Liver (tissue), 9 donors: ENCODE results near the gene C11orf68. TPM values are rescaled to one million over a fixed set of nuclear protein-coding genes. Genes with fewer than 3 reads are reported as not detected.

Experiments
- DNase-seq: peaks from one replicate; pipeline ENCODE4 v3.0.0-alpha.2; 2017; ENCODE audit warnings: low spot score
- H3K27ac ChIP-seq, 2 donors: one replicate each; pipeline ENCODE4 v1.7.0; 2013; ENCODE audit warnings: inconsistent platforms in 2 of 2, low read length in 2 of 2, control low read depth in 1 of 2, low read depth in 1 of 2, mild to moderate bottlenecking in 1 of 2
- H3K27me3 ChIP-seq, 4 donors: one replicate each; pipeline versions ENCODE4 v1.6.1 to v1.7.0; 2013; ENCODE audit warnings: low read length in 3 of 4, inconsistent platforms in 1 of 4, mild to moderate bottlenecking in 1 of 4, moderate library complexity in 1 of 4; ENCODE audit not compliant: control insufficient read depth in 4 of 4, insufficient read depth in 4 of 4
- H3K36me3 ChIP-seq, 4 donors: one replicate each; pipeline versions ENCODE4 v1.6.1 to v1.7.0; 2013; ENCODE audit warnings: low read length in 3 of 4, mild to moderate bottlenecking in 3 of 4, low read depth in 1 of 4, moderate library complexity in 1 of 4; ENCODE audit not compliant: control insufficient read depth in 4 of 4, insufficient read depth in 3 of 4
- H3K4me1 ChIP-seq, 4 donors: one replicate each; pipeline versions ENCODE4 v1.6.1 to v1.7.0; 2013; ENCODE audit warnings: low read length in 3 of 4, mild to moderate bottlenecking in 3 of 4, moderate library complexity in 1 of 4; ENCODE audit not compliant: control insufficient read depth in 4 of 4, insufficient read depth in 4 of 4
- H3K4me3 ChIP-seq, 3 donors: one replicate each; pipeline versions ENCODE4 v1.6.1 to v1.7.0; 2013; ENCODE audit warnings: low read length in 3 of 3, control low read depth in 1 of 3, low read depth in 1 of 3, mild to moderate bottlenecking in 1 of 3
- H3K9ac ChIP-seq, 2 donors: one replicate each; pipeline ENCODE4 v1.7.0; 2013; ENCODE audit warnings: low read length in 2 of 2, mild to moderate bottlenecking in 2 of 2, moderate library complexity in 2 of 2, control low read depth in 1 of 2, low read depth in 1 of 2
- H3K9me3 ChIP-seq, 4 donors: one replicate each; pipeline versions ENCODE4 v1.6.1 to v1.7.0; 2013; ENCODE audit warnings: low read length in 3 of 4; ENCODE audit not compliant: control insufficient read depth in 4 of 4
- ATF3 ChIP-seq: IDR thresholded peaks from 2 replicates; pipeline ENCODE4 v1.6.1; 2016; ENCODE audit warnings: antibody characterized with exemption
- CTCF ChIP-seq: fragments of 150-350 bp; IDR thresholded peaks from 2 replicates; pipeline ENCODE4 v1.5.1; 2017; ENCODE audit warnings: improper control_type of control experiment, low read depth, low read length; ENCODE audit not compliant: missing input control
- EGR1 ChIP-seq, 2 donors: IDR thresholded peaks; 2 replicates each; pipeline ENCODE4 v1.6.1; 2016 to 2018; ENCODE audit warnings: antibody characterized with exemption in 2 of 2, low read depth in 2 of 2
- FOXA1 ChIP-seq: IDR thresholded peaks from 2 replicates; pipeline ENCODE4 v1.6.1; 2016; ENCODE audit warnings: antibody characterized with exemption
- FOXA2 ChIP-seq: IDR thresholded peaks from 2 replicates; pipeline ENCODE4 v1.6.1; 2016; ENCODE audit warnings: antibody characterized with exemption
- GABPA ChIP-seq, 2 donors: IDR thresholded peaks in 1 of 2; conservative IDR thresholded peaks in 1 of 2; 2 replicates each; pipeline ENCODE4 v1.6.1; 2016; ENCODE audit warnings: antibody characterized with exemption in 2 of 2, mild to moderate bottlenecking in 1 of 2, moderate library complexity in 1 of 2
- HNF4A ChIP-seq, 2 donors: conservative IDR thresholded peaks; 2 replicates each; pipeline ENCODE4 v1.6.1; 2016; ENCODE audit warnings: antibody characterized with exemption in 2 of 2, mild to moderate bottlenecking in 2 of 2
- HNF4G ChIP-seq: IDR thresholded peaks from 2 replicates; pipeline ENCODE4 v1.6.1; 2016; ENCODE audit warnings: antibody characterized with exemption
- JUND ChIP-seq, 2 donors: IDR thresholded peaks; 2 replicates each; pipeline ENCODE4 v1.6.1; 2016; ENCODE audit warnings: antibody characterized with exemption in 2 of 2
- MAX ChIP-seq: IDR thresholded peaks from 2 replicates; pipeline ENCODE4 v1.6.1; 2016; ENCODE audit warnings: antibody characterized with exemption
- NR2F2 ChIP-seq: IDR thresholded peaks from 2 replicates; pipeline ENCODE4 v1.6.1; 2016; ENCODE audit warnings: antibody characterized with exemption
- RAD21 ChIP-seq, 2 donors: IDR thresholded peaks; 2 replicates each; pipeline ENCODE4 v1.6.1; 2016; ENCODE audit warnings: antibody characterized with exemption in 2 of 2, mild to moderate bottlenecking in 2 of 2
- REST ChIP-seq: IDR thresholded peaks from 2 replicates; pipeline ENCODE4 v1.6.1; 2016; ENCODE audit warnings: antibody characterized with exemption, mild to moderate bottlenecking
- RXRA ChIP-seq, 2 donors: IDR thresholded peaks; 2 replicates each; pipeline ENCODE4 v1.6.1; 2017 to 2018; ENCODE audit warnings: antibody characterized with exemption in 2 of 2, mild to moderate bottlenecking in 1 of 2
- SP1 ChIP-seq: IDR thresholded peaks from 2 replicates; pipeline ENCODE4 v1.6.1; 2018; ENCODE audit warnings: antibody characterized with exemption, mild to moderate bottlenecking
- TAF1 ChIP-seq: conservative IDR thresholded peaks from 2 replicates; pipeline ENCODE4 v1.6.1; 2016; ENCODE audit warnings: antibody characterized with exemption, mild to moderate bottlenecking
- YY1 ChIP-seq: IDR thresholded peaks from 2 replicates; pipeline ENCODE4 v1.6.1; 2016; ENCODE audit warnings: antibody characterized with exemption, mild to moderate bottlenecking
- ZBTB33 ChIP-seq: IDR thresholded peaks from 2 replicates; pipeline ENCODE4 v1.6.1; 2016; ENCODE audit warnings: antibody characterized with exemption
- WGBS: extraction: QIAGEN DNeasy Blood & Tissue Kit; methylation state at CpG from one replicate; pipeline ENCODE4 v1.1.7; 2013; 5-methylcytosine and 5-hydroxymethylcytosine counted together
- polyA plus RNA-seq, 2 donors: library from polyadenylated mRNA; stranded (reverse) in 1 of 2; unstranded in 1 of 2; fragments of 200-250 nt in 1 of 2; fragments of >200 nt in 1 of 2; fragmentation: Nextera tagmentation in 1 of 2; extraction: Ambion mirVana in 1 of 2; gene quantifications; one replicate each; pipeline versions ENCODE4 v1.2.1 to v1.2.3, GENCODE V29; 2013 to 2015
- total RNA-seq, 2 donors: library from RNA; depleted of rRNA; stranded (reverse); fragments of >200 nt; gene quantifications; one replicate each; pipeline ENCODE4 v1.2.3, GENCODE V29; 2014
- donor health status: healthy.
- donor health status: healthy.
- donor health status: healthy.
- donor health status: healthy.
- donor health status: healthy.

The C11orf68 gene
- total and polyA plus RNA-seq, 4 donors: 4.4 to 15.4 (median 11.2) TPM

GRCh38 chr11:65932558-65932919 lies 13.7 kb upstream of the C11orf68 start:
- no peak overlapping the region for H3K4me3 ChIP-seq
- H3K27ac ChIP-seq: no peak overlapping the region
- no peaks in the 10 kb centered on the region for H3K36me3 ChIP-seq
- H3K9ac ChIP-seq: no peak overlapping the region
- H3K4me1 ChIP-seq: peaks cover 0 to 3% (median 1%) of the 10 kb centered on the region in 4 donors
- TF ChIP-seq HNF4A (conservative IDR thresholded peaks at IDR 0.05) (no peak), ATF3 (no peak), REST (no peak), EGR1 (IDR thresholded peaks at IDR 0.05; ENCODE audit: low read depth in 2 of 2) (no peak), RXRA (IDR thresholded peaks at IDR 0.05) (no peak), MAX (no peak), JUND (IDR thresholded peaks at IDR 0.05) (no peak), RAD21 (IDR thresholded peaks at IDR 0.05) (no peak), NR2F2 (no peak), TAF1 (no peak), GABPA (IDR thresholded peaks at IDR 0.05 in 1 of 2, conservative IDR thresholded peaks at IDR 0.05 in 1 of 2) (no peak), SP1 (no peak), FOXA2 (no peak), YY1 (no peak)
- no peaks in the 10 kb centered on the region for H3K27me3 ChIP-seq
- DNase-seq: no peak
- H3K9me3 ChIP-seq: no peaks in the 10 kb centered on the region
- 45% methylated on average over 9 of the region's 9 CpGs for WGBS

GRCh38 chr11:65931773-65932557 lies 13.1 kb upstream of the C11orf68 start:
- WGBS: 63% methylated on average over 13 of the region's 13 CpGs
- peaks cover 0 to 3% (median 1%) of the 10 kb centered on the region in 4 donors for H3K4me1 ChIP-seq
- no peaks in the 10 kb centered on the region for H3K9me3 ChIP-seq
- H3K27ac ChIP-seq: no peak overlapping the region
- H3K27me3 ChIP-seq: no peaks in the 10 kb centered on the region
- no peak overlapping the region for H3K4me3 ChIP-seq
- no peak overlapping the region for H3K9ac ChIP-seq
- no peaks in the 10 kb centered on the region for H3K36me3 ChIP-seq
- no peak for DNase-seq
- TF ChIP-seq ZBTB33 (no peak), CTCF (no peak), HNF4G (no peak), RXRA (IDR thresholded peaks at IDR 0.05) (no peak), SP1 (no peak), FOXA2 (no peak), RAD21 (IDR thresholded peaks at IDR 0.05) (no peak), FOXA1 (no peak)
